ENCODE data around the gene TMEM150B.

DNA sequence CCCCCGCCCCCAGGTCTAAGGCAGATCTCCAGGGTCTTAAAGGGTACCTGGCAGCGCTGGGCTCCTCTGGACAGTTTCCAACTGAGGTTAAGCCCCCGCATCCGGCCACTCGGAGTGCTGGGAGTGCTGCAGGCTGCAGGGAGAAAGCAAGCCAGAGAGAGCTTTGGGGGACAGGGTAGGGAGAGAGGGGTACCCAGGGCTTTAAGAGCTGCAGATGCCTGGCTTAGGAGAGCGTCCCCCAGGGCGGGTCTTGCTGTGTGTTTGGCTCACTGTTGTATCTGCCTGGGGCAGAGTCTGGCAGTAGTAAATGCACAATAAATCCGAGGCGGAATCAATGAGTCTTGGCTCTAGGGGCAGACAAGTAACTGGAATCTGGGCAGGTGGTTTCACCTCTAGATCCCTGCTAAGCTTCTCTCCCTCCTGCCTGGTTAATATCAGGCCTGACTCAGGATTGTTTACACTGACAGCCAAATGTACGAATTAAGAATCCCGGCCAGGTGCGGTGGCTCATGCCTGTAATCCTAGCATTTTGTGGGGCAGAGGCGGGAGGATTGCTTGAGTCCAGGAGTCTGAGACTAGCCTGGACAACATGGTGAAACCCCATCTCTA, 30.2 kb upstream of the TMEM150B start:
- TF ChIP-seq, protein P1, sequence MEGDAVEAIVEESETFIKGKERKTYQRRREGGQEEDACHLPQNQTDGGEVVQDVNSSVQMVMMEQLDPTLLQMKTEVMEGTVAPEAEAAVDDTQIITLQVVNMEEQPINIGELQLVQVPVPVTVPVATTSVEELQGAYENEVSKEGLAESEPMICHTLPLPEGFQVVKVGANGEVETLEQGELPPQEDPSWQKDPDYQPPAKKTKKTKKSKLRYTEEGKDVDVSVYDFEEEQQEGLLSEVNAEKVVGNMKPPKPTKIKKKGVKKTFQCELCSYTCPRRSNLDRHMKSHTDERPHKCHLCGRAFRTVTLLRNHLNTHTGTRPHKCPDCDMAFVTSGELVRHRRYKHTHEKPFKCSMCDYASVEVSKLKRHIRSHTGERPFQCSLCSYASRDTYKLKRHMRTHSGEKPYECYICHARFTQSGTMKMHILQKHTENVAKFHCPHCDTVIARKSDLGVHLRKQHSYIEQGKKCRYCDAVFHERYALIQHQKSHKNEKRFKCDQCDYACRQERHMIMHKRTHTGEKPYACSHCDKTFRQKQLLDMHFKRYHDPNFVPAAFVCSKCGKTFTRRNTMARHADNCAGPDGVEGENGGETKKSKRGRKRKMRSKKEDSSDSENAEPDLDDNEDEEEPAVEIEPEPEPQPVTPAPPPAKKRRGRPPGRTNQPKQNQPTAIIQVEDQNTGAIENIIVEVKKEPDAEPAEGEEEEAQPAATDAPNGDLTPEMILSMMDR (IDR thresholded peaks at IDR 0.05), result no peak
- no peak for TF ChIP-seq EZH2 (IDR thresholded peaks at IDR 0.05)
